Fibroblast of the aortic adventitia (primary cell): ENCODE data around the gene ADIPOR2. TPM values are rescaled to one million over a fixed set of nuclear protein-coding genes. Genes with fewer than 3 reads are reported as not detected.

Experiments used
- DNase-seq: peaks from one replicate; pipeline ENCODE4 v3.0.0-alpha.2; 2010; ENCODE audit warnings: low read depth
- H3K4me3 ChIP-seq: 2 replicates; pipeline ENCODE4 v1.5.1; 2011; ENCODE audit warnings: low read depth, mild to moderate bottlenecking, control low read depth, low read length, moderate library complexity
- CTCF ChIP-seq: IDR thresholded peaks from 2 replicates; pipeline ENCODE4 v1.5.1; 2011; ENCODE audit warnings: mild to moderate bottlenecking, low read length, control low read depth, inconsistent platforms; ENCODE audit not compliant: insufficient read depth
- total RNA-seq: library from RNA; depleted of rRNA; stranded (reverse); fragments of >200 nt; gene quantifications from 2 replicates; pipeline ENCODE4 v1.2.3, GENCODE V29; 2012; ENCODE audit warnings: low replicate concordance

ADIPOR2 gene
- total RNA-seq, 1 donor, result 26.0 TPM

GRCh38 chr12:1820896-1821291, 130.0 kb downstream of the ADIPOR2 start:
- no peak overlapping the region for H3K4me3 ChIP-seq
- DNase-seq, result no peak
- no peak for TF ChIP-seq CTCF

- no peak for DNase-seq
- no peak for TF ChIP-seq CTCF
- no peak overlapping the region for H3K4me3 ChIP-seq
These were observed 130.9 kb downstream of the ADIPOR2 start for GRCh38 chr12:1821805-1822204.

GRCh38 chr12:1822699-1823098, 131.8 kb downstream of the ADIPOR2 start:
- H3K4me3 ChIP-seq, result no peak overlapping the region
- DNase-seq, result no peak
- TF ChIP-seq CTCF, result no peak

- no peak for DNase-seq
- no peak overlapping the region for H3K4me3 ChIP-seq
- no peak for TF ChIP-seq CTCF
These were observed 132.4 kb downstream of the ADIPOR2 start for GRCh38 chr12:1823237-1823636.

- no peak overlapping the region for H3K4me3 ChIP-seq
- no peak for TF ChIP-seq CTCF
These were observed 134.7 kb downstream of the ADIPOR2 start for GRCh38 chr12:1825382-1826102.

DNA sequence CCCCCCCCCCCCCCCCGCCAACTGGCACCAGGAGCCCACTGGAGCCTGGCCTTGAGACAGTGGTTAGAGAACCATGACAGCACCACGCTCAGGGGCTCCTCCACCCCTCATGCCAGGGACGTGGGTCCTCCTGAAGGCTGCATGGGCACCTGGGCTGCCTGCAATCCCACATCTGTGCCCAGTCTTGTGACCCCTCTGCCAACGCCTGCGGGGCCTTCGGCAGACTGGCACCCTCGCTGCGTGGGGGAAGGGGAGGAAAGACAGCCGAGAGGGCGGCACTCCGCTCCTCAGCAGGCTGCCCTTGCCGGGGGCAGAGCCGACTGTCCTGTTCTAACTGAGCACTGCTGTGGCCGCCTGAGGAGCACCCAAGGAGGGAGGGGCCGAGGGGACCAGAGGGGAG, 135.5 kb downstream of the ADIPOR2 start:
- DNase-seq, result no peak
- TF ChIP-seq CTCF, result no peak

More at GRCh38 chr12:1825382-1826102, 134.7 kb downstream of the ADIPOR2 start:
- no peak for DNase-seq

More for the DNA sequence above, 135.5 kb downstream of the ADIPOR2 start:
- no peak overlapping the region for H3K4me3 ChIP-seq
